CD4-positive, alpha-beta T cell (primary cell): ENCODE data around the gene SLC22A7. TPM values are rescaled to one million over a fixed set of nuclear protein-coding genes. Genes with fewer than 3 reads are reported as not detected.

ENCODE experiments used
- ATAC-seq: fragments of 200-7000 bp; cut with Tn5 transposase; one replicate; pipeline ENCODE4 v1.10.0; 2022; ENCODE audit warnings: mild to moderate bottlenecking; ENCODE audit not compliant: poor library complexity
- CTCF ChIA-PET: fragments of 350-600 bp; sonication (Branson Sonifier 250); formaldehyde crosslinking; loops from one replicate; lab custom pipeline; 2021; ENCODE audit warnings: antibody characterized with exemption, inconsistent platforms; lab: Charles Lee
- POLR2A ChIA-PET: fragments of 350-600 bp; sonication (Branson Sonifier 250); formaldehyde crosslinking; loops from one replicate; lab custom pipeline; 2021; ENCODE audit warnings: antibody characterized with exemption, inconsistent platforms; lab: Charles Lee
- DNase-seq, 14 experiments: peaks; one replicate each; pipeline ENCODE4 v3.0.0-alpha.2; 2013 to 2020; ENCODE audit warnings: mixed read lengths in 2 of 14
- H3K27ac ChIP-seq, 2 donors: one replicate each; pipeline versions ENCODE4 v1.5.1 to v1.7.0; 2013; ENCODE audit warnings: low read length in 2 of 2, low read depth in 1 of 2, mild to moderate bottlenecking in 1 of 2
- H3K27me3 ChIP-seq, 2 experiments: 1 replicate in 1 of 2; 2 replicates in 1 of 2; pipeline versions ENCODE4 v1.6.1 to v1.7.0; 2013; ENCODE audit warnings: low read length in 2 of 2, control low read depth in 1 of 2, mild to moderate bottlenecking in 1 of 2, moderate library complexity in 1 of 2; ENCODE audit not compliant: insufficient read depth in 2 of 2, control insufficient read depth in 1 of 2
- H3K36me3 ChIP-seq: one replicate; pipeline ENCODE4 v1.6.1; 2013; ENCODE audit warnings: low read length, control low read depth; ENCODE audit not compliant: insufficient read depth
- H3K4me1 ChIP-seq: one replicate; pipeline ENCODE4 v1.6.1; 2013; ENCODE audit warnings: low read length, control low read depth; ENCODE audit not compliant: insufficient read depth
- H3K4me3 ChIP-seq: one replicate; pipeline ENCODE4 v1.5.1; 2013; ENCODE audit warnings: mild to moderate bottlenecking, low read length, moderate library complexity
- H3K9me3 ChIP-seq, 2 experiments: 1 replicate in 1 of 2; 2 replicates in 1 of 2; pipeline versions ENCODE4 v1.6.1 to v1.7.0; 2013; ENCODE audit warnings: low read length in 2 of 2, mild to moderate bottlenecking in 2 of 2, control low read depth in 1 of 2, moderate library complexity in 1 of 2; ENCODE audit not compliant: control insufficient read depth in 1 of 2, insufficient read depth in 1 of 2
- H3K27ac Mint-ChIP-seq: one replicate; pipeline ENCODE4 v1.8.0; 2020; ENCODE audit warnings: mixed read lengths
- H3K27me3 Mint-ChIP-seq: one replicate; pipeline ENCODE4 v1.8.0; 2021; ENCODE audit warnings: mixed read lengths
- H3K36me3 Mint-ChIP-seq: one replicate; pipeline ENCODE4 v1.8.0; 2021; ENCODE audit warnings: low read depth, mixed read lengths
- H3K4me1 Mint-ChIP-seq: one replicate; pipeline ENCODE4 v1.8.0; 2021; ENCODE audit warnings: low read depth, mixed read lengths
- H3K4me3 Mint-ChIP-seq: one replicate; pipeline ENCODE4 v1.8.0; 2020; ENCODE audit warnings: mild to moderate bottlenecking, mixed read lengths
- H3K9me3 Mint-ChIP-seq: one replicate; pipeline ENCODE4 v1.8.0; 2020; ENCODE audit warnings: mixed read lengths
- intact Hi-C, 2 experiments: fragments of 100-400 bp; cut with DNase I in 1 of 2; cut with micrococcal nuclease in 1 of 2; formaldehyde crosslinking; loops; one replicate each; pipeline versions ENCODE4 v1.15.1 to v1.9.0; 2023 to 2025; cut with DNase I, micrococcal nuclease
- total RNA-seq, 174 experiments: library from RNA in 2 of 174; stranded (reverse) in 2 of 174; gene quantifications; one replicate each; pipeline ENCODE4 v1.2.3 and lab custom pipeline; 2021 to 2026
- TF ChIP-seq, protein P1 (sequence below): fragments of 200-600 bp; IDR thresholded peaks from one replicate; pipeline ENCODE4 v1.8.0; 2022; ENCODE audit warnings: antibody characterized with exemption, mild to moderate bottlenecking

SLC22A7 gene
- total RNA-seq, 2 experiments from 2014 or later, result not detected

GRCh38 chr6:43253401-43253800 is 44.7 kb upstream of the SLC22A7 start:
- no peaks in the 10 kb centered on the region for H3K36me3 ChIP-seq
- H3K36me3 Mint-ChIP-seq, result no peaks in the 10 kb centered on the region
- no peak for ATAC-seq
- TF ChIP-seq, protein P1, sequence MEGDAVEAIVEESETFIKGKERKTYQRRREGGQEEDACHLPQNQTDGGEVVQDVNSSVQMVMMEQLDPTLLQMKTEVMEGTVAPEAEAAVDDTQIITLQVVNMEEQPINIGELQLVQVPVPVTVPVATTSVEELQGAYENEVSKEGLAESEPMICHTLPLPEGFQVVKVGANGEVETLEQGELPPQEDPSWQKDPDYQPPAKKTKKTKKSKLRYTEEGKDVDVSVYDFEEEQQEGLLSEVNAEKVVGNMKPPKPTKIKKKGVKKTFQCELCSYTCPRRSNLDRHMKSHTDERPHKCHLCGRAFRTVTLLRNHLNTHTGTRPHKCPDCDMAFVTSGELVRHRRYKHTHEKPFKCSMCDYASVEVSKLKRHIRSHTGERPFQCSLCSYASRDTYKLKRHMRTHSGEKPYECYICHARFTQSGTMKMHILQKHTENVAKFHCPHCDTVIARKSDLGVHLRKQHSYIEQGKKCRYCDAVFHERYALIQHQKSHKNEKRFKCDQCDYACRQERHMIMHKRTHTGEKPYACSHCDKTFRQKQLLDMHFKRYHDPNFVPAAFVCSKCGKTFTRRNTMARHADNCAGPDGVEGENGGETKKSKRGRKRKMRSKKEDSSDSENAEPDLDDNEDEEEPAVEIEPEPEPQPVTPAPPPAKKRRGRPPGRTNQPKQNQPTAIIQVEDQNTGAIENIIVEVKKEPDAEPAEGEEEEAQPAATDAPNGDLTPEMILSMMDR, result no peak
- intact Hi-C loops, result no loop called here
- H3K4me3 Mint-ChIP-seq, result no peak overlapping the region
- peaks cover 44% of the 10 kb centered on the region for H3K27me3 Mint-ChIP-seq
- ChIA-PET POLR2A (no interaction called here), CTCF (no interaction called here)
- H3K4me1 ChIP-seq, result peaks cover 5% of the 10 kb centered on the region
- no peak overlapping the region for H3K27ac Mint-ChIP-seq
- peaks cover 7% of the 10 kb centered on the region for H3K4me1 Mint-ChIP-seq
- no peak overlapping the region for H3K27ac ChIP-seq
- no peaks in the 10 kb centered on the region for H3K9me3 Mint-ChIP-seq
- DNase-seq, result no peak
- no peaks in the 10 kb centered on the region for H3K9me3 ChIP-seq
- peaks cover 0 to 11% of the 10 kb centered on the region in 2 experiments for H3K27me3 ChIP-seq
- H3K4me3 ChIP-seq, result no peak overlapping the region

- TF ChIP-seq, protein P1, result no peak
- no peak overlapping the region for H3K27ac Mint-ChIP-seq
- H3K4me3 Mint-ChIP-seq, result no peak overlapping the region
- H3K36me3 Mint-ChIP-seq, result no peaks in the 10 kb centered on the region
- intact Hi-C loops, result no loop called here
- H3K27me3 Mint-ChIP-seq, result peaks cover 44% of the 10 kb centered on the region
- Histone ChIP-seq H3K4me1 (peaks cover 5% of the 10 kb centered on the region), H3K27ac (no peak overlapping the region), H3K36me3 (no peaks in the 10 kb centered on the region), H3K9me3 (no peaks in the 10 kb centered on the region), H3K4me3 (no peak overlapping the region), H3K27me3 (peaks cover 0 to 11% of the 10 kb centered on the region in 2 experiments)
- CTCF ChIA-PET, result interaction anchor here (1.5 kb wide), 1 partner anchor 25 kb away, joined by 3 read pairs; the partner anchor contains the start of gene DNPH1
- ATAC-seq (no peak), DNase-seq (no peak)
- H3K4me1 Mint-ChIP-seq, result peaks cover 7% of the 10 kb centered on the region
- POLR2A ChIA-PET, result no interaction called here
- H3K9me3 Mint-ChIP-seq, result no peaks in the 10 kb centered on the region
These were observed 43.8 kb upstream of the SLC22A7 start for GRCh38 chr6:43254138-43254817.

DNA sequence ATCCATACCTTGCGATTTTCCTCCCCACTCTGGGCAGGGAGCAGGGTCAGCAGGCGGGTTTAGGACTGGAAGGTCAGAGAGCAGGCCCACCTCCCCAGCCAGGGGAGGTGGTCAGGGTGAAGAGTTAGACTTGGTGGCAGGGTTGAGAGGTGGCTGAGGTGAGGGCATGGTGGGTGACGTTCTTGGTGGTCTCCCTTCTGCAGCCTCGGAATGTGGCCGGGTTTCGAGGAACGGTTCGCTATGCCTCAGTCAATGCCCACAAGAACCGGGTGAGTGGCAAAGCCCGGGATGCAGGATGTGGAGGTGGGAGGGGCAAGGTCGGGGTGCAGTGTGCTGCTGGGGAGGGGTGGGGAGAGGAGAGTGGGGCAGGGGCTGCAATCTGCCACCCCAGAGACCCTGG is 43.2 kb upstream of the SLC22A7 start:
- intact Hi-C loops, result no loop called here
- H3K4me1 Mint-ChIP-seq, result peaks cover 7% of the 10 kb centered on the region
- ChIA-PET POLR2A (no interaction called here), CTCF (interaction anchor here (1.5 kb wide), 1 partner anchor 26 kb away, joined by 3 read pairs; the partner anchor contains the start of gene DNPH1)
- H3K4me3 ChIP-seq, result no peak overlapping the region
- peaks cover 44% of the 10 kb centered on the region for H3K27me3 Mint-ChIP-seq
- ATAC-seq (no peak), DNase-seq (no peak)
- TF ChIP-seq, protein P1, result no peak
- H3K36me3 Mint-ChIP-seq, result no peaks in the 10 kb centered on the region
- H3K9me3 Mint-ChIP-seq, result no peaks in the 10 kb centered on the region
- no peak overlapping the region for H3K4me3 Mint-ChIP-seq
- H3K36me3 ChIP-seq, result no peaks in the 10 kb centered on the region
- H3K27ac Mint-ChIP-seq, result no peak overlapping the region
- H3K27me3 ChIP-seq, result peaks cover 0 to 11% of the 10 kb centered on the region in 2 experiments
- no peaks in the 10 kb centered on the region for H3K9me3 ChIP-seq
- no peak overlapping the region for H3K27ac ChIP-seq
- H3K4me1 ChIP-seq, result peaks cover 5% of the 10 kb centered on the region
